K562 (cell line): Measurements from ENCODE around the gene ALDH3B2. TPM values are rescaled to one million over a fixed set of nuclear protein-coding genes. Genes with fewer than 3 reads are reported as not detected.

Source experiments
- ARID2 ChIP-seq: fragments of 450-650 bp; IDR thresholded peaks from 2 replicates; pipeline ENCODE4 v1.6.1; 2017; ENCODE audit warnings: antibody characterized with exemption, mild to moderate bottlenecking
- BCOR ChIP-seq: fragments of 450-650 bp; IDR thresholded peaks from 2 replicates; pipeline ENCODE4 v1.6.1; 2016
- CBX3 ChIP-seq, 2 experiments: IDR thresholded peaks; 1 replicate in 1 of 2; 2 replicates in 1 of 2; pipeline ENCODE4 v1.6.1; 2012; ENCODE audit warnings: inconsistent platforms in 2 of 2, low read length in 2 of 2, borderline replicate concordance in 1 of 2, control low read depth in 1 of 2
- CHD7 ChIP-seq: fragments of 200-600 bp; sonication (generic); IDR thresholded peaks from one replicate; pipeline ENCODE4 v1.6.1; 2012; ENCODE audit warnings: mild to moderate bottlenecking, low read depth, low read length, inconsistent platforms
- E2F4 ChIP-seq: sonication (generic); formaldehyde crosslinking; IDR thresholded peaks from 2 replicates; pipeline ENCODE4 v1.8.0; 2022; ENCODE audit warnings: mild to moderate bottlenecking, low read depth, missing genetic modification reagents
- HNRNPH1 ChIP-seq: fragments of 200-400 bp; formaldehyde crosslinking; optimal IDR thresholded peaks from 2 replicates; pipeline ENCODE3; 2017; ENCODE audit warnings: low read depth, mild to moderate bottlenecking, low read length, moderate library complexity
- ILK ChIP-seq: fragments of 450-650 bp; IDR thresholded peaks from 2 replicates; pipeline ENCODE4 v1.6.1; 2016; ENCODE audit warnings: missing genetic modification characterization, low read depth, mild to moderate bottlenecking, missing compliant biosample characterization, moderate library complexity, borderline replicate concordance
- MAZ ChIP-seq, 2 experiments: fragments of 450-650 bp in 1 of 2; sonication (generic) in 1 of 2; formaldehyde crosslinking; IDR thresholded peaks in 1 of 2; conservative IDR thresholded peaks in 1 of 2; 2 replicates each; pipeline versions ENCODE4 v1.4.0 to v1.5.0; 2020; ENCODE audit warnings: mild to moderate bottlenecking in 1 of 2, missing genetic modification reagents in 1 of 2
- RCOR1 ChIP-seq, 2 experiments: IDR thresholded peaks; 2 replicates each; pipeline ENCODE4 v1.6.1; 2012; ENCODE audit warnings: low read depth in 2 of 2, low read length in 2 of 2, borderline replicate concordance in 1 of 2, improper control_type of control experiment in 1 of 2
- SMAD4 ChIP-seq: fragments of 250-450 bp; sonication (Bioruptor Pico); conservative IDR thresholded peaks from 2 replicates; pipeline ENCODE4 v1.8.0; 2021; ENCODE audit warnings: inconsistent platforms, mild to moderate bottlenecking, moderate library complexity
- SPI1 ChIP-seq: IDR thresholded peaks from 2 replicates; pipeline ENCODE4 v1.6.1; 2011; ENCODE audit warnings: low read depth, low read length, control low read depth, borderline replicate concordance
- TBP ChIP-seq: optimal IDR thresholded peaks from 2 replicates; pipeline ENCODE3; 2011; ENCODE audit warnings: low read depth, low read length, improper control_type of control experiment
- USF2 ChIP-seq: sonication (generic); formaldehyde crosslinking; IDR thresholded peaks from 2 replicates; pipeline ENCODE4 v1.5.0; 2020; ENCODE audit warnings: missing genetic modification reagents
- polyA plus RNA-seq, 8 experiments: library from polyadenylated mRNA; depleted of rRNA in 4 of 8; stranded (reverse) in 5 of 8; unstranded in 3 of 8; fragments of >200 nt; fragmentation: Nextera tagmentation in 2 of 8; fragmentation: Illumina TruSeq in 1 of 8; extraction: Ambion mirVana in 2 of 8; extraction: Trizol in 1 of 8; gene quantifications; 2 replicates each; pipeline versions ENCODE4 v1.2.1 to v1.2.3, GENCODE V29; 2011 to 2014; ENCODE audit warnings: inconsistent platforms in 1 of 8, missing spikeins in 1 of 8
- total RNA-seq, 7 experiments: library from RNA; depleted of rRNA in 6 of 7; stranded (reverse); fragments of >200 nt in 6 of 7; fragmentation: Illumina TruSeq in 2 of 7; extraction: Trizol in 2 of 7; gene quantifications; 2 replicates each; pipeline versions ENCODE4 v1.2.1 to v1.2.3, GENCODE V29; 2011 to 2021; ENCODE audit warnings: low replicate concordance in 1 of 7

The ALDH3B2 gene
- total and polyA plus RNA-seq, 9 of the 15 experiments (the other 6 are each of a cell fraction or from before 2014, with no cell fraction given) = not detected

GRCh38 chr11:67630228-67630942 lies 44.0 kb downstream of the ALDH3B2 start (continued):
- no peak for TF ChIP-seq SPI1
- no peak for TF ChIP-seq ILK (tag)
- TF ChIP-seq HNRNPH1 = no peak
- no peak; a peak in 1 of 3 replicates for TF ChIP-seq CBX3 (IDR thresholded peaks at IDR 0.05; ENCODE audit: borderline replicate concordance in 1 of 2, low read length in 2 of 2)
- no peak for TF ChIP-seq CHD7
- TF ChIP-seq BCOR = no peak
- peak; percentile 75 for TF ChIP-seq TBP
- no peak; a peak in 1 of 4 replicates for TF ChIP-seq RCOR1 (IDR thresholded peaks at IDR 0.05; ENCODE audit: borderline replicate concordance in 1 of 2, low read depth in 2 of 2, low read length in 2 of 2)
- peak; percentile 85 to 96 for TF ChIP-seq MAZ (CRISPR knock-in tag; conservative IDR thresholded peaks at IDR 0.05 in 1 of 2, IDR thresholded peaks at IDR 0.05 in 1 of 2)
- TF ChIP-seq USF2 (CRISPR knock-in tag) = no peak
- TF ChIP-seq SMAD4 = 0 out of 2 replicates have a peak, but pooled peaks have one; percentile 35
- no peak for TF ChIP-seq E2F4 (CRISPR knock-in tag)
- TF ChIP-seq ARID2 = 0 out of 2 replicates have a peak, but pooled peaks have one; percentile 19
